Spleen (tissue), 11 donors: ENCODE results near the gene TMEM14A. TPM values are rescaled to one million over a fixed set of nuclear protein-coding genes. Genes with fewer than 3 reads are reported as not detected.

Experiments used
- DNase-seq: peaks from one replicate; pipeline ENCODE4 v3.0.0-alpha.2; 2020
- H3K27ac ChIP-seq, 8 donors: fragments of 200-600 bp; sonication (generic) in 7 of 8; 1 replicate in 4 of 8; 2 replicates in 4 of 8; pipeline versions ENCODE4 v1.5.0 to v1.8.0; 2016 to 2021; ENCODE audit warnings: inconsistent platforms in 4 of 8, mild to moderate bottlenecking in 4 of 8, moderate library complexity in 1 of 8
- H3K27me3 ChIP-seq, 7 donors: fragments of 200-600 bp; sonication (generic) in 6 of 7; replicated peaks in 1 of 7; 1 replicate in 4 of 7; 2 replicates in 3 of 7; pipeline versions ENCODE4 v1.5.0 to v1.8.0; 2016 to 2021; ENCODE audit warnings: inconsistent platforms in 3 of 7, mild to moderate bottlenecking in 1 of 7
- H3K36me3 ChIP-seq, 6 donors: fragments of 200-600 bp; sonication (generic) in 5 of 6; 1 replicate in 4 of 6; 2 replicates in 2 of 6; pipeline versions ENCODE4 v1.5.0 to v1.8.0; 2016 to 2021; ENCODE audit warnings: inconsistent platforms in 2 of 6
- H3K4me1 ChIP-seq, 6 donors: fragments of 200-600 bp; sonication (generic) in 5 of 6; 1 replicate in 3 of 6; 2 replicates in 3 of 6; pipeline versions ENCODE4 v1.5.0 to v1.8.0; 2016 to 2021; ENCODE audit warnings: inconsistent platforms in 3 of 6
- H3K4me3 ChIP-seq, 8 donors: fragments of 200-600 bp; sonication (generic) in 7 of 8; 1 replicate in 4 of 8; 2 replicates in 4 of 8; pipeline versions ENCODE4 v1.5.0 to v1.8.0; 2016 to 2021; ENCODE audit warnings: inconsistent platforms in 4 of 8, mild to moderate bottlenecking in 4 of 8, moderate library complexity in 2 of 8
- H3K9me3 ChIP-seq, 8 donors: fragments of 200-600 bp; sonication (generic) in 7 of 8; 1 replicate in 4 of 8; 2 replicates in 4 of 8; pipeline versions ENCODE4 v1.5.0 to v1.8.0; 2016 to 2021; ENCODE audit warnings: inconsistent platforms in 4 of 8
- CTCF ChIP-seq, 11 experiments: fragments of 200-600 bp in 7 of 11; fragments of 450-650 bp in 4 of 11; sonication (generic) in 4 of 11; IDR thresholded peaks in 8 of 11; conservative IDR thresholded peaks in 3 of 11; 1 replicate in 7 of 11; 2 replicates in 4 of 11; pipeline versions ENCODE4 v1.4.0 to v1.8.0; 2016 to 2021; ENCODE audit warnings: antibody characterized with exemption in 11 of 11, inconsistent platforms in 4 of 11, mild to moderate bottlenecking in 1 of 11
- POLR2A ChIP-seq, 3 donors: fragments of 450-650 bp; IDR thresholded peaks; one replicate each; pipeline ENCODE4 v1.5.1; 2017; ENCODE audit warnings: antibody characterized with exemption in 3 of 3, mild to moderate bottlenecking in 1 of 3
- POLR2AphosphoS5 ChIP-seq, 3 donors: sonication (generic); formaldehyde crosslinking; IDR thresholded peaks; one replicate each; pipeline ENCODE4 v1.5.1; 2017; ENCODE audit warnings: antibody characterized with exemption in 3 of 3
- WGBS, 5 donors: extraction: QIAGEN DNeasy Blood & Tissue Kit in 3 of 5; methylation state at CpG; one replicate each; pipeline versions ENCODE4 v1.1.5 to v1.1.7; 2013 to 2018; 5-methylcytosine and 5-hydroxymethylcytosine counted together
- intact Hi-C: fragments of 100-400 bp; cut with DNase I; formaldehyde crosslinking; loops from one replicate; pipeline ENCODE4 v1.15.0; 2023; ENCODE audit warnings: low total_unique reads
- polyA plus RNA-seq, 3 donors: library from polyadenylated mRNA; stranded (reverse); fragments of 200-250 nt; gene quantifications; one replicate each; pipeline ENCODE4 v1.2.1, GENCODE V29; 2013
- total RNA-seq, 7 donors: library from RNA; depleted of rRNA in 3 of 7; stranded (reverse); fragments of >200 nt in 3 of 7; fragmentation: NEBNext Ultra II Directional in 4 of 7; extraction: Animal tissue kit (Norgen Biotek cat#: 25700) in 4 of 7; gene quantifications; one replicate each; pipeline versions ENCODE4 v1.1.0 to v1.2.1, GENCODE V29; 2016 to 2021
- donor health status: healthy with polysubstance abuse.
- donor health status: DM: no; HTN: no; CAD: no; lungs with moderate emphysema.
- donor health status: DM: no; HTN: no; CAD: no.
- donor health status: Bipolar disorder and iron deficiency.
- donor health status: healthy.
- donor health status: DM: no; HTN: no; CAD: no.
- donor health status: DM: yes; HTN: yes; CAD: no.

Gene TMEM14A
- total and polyA plus RNA-seq, 10 donors = 7.5 to 20.3 (median 12.1) TPM

- peaks cover 8 to 53% (median 37%) of the 10 kb centered on the region in 6 donors for H3K4me1 ChIP-seq
- peak overlapping the region; percentile 37 to 76 (median 63) for H3K4me3 ChIP-seq
- peak; percentile 91 for DNase-seq
- H3K36me3 ChIP-seq = no peaks in the 10 kb centered on the region
- TF ChIP-seq POLR2AphosphoS5 (IDR thresholded peaks at IDR 0.05) (peak; percentile 87 to 98 (median 96)), POLR2A (IDR thresholded peaks at IDR 0.05) (peak in 2 of 3 donors; percentile 38 to 85), CTCF (IDR thresholded peaks at IDR 0.05 in 8 of 11, conservative IDR thresholded peaks at IDR 0.05 in 3 of 11) (no peak)
- 1 to 3% (median 2%) methylated on average over 36 to 53 of the region's 53 CpGs for WGBS, 5 donors
- intact Hi-C loops = loop anchor here (10.0 kb wide), 1 partner anchor 380 kb away; the partner anchor contains the start of gene MCM3
- H3K27me3 ChIP-seq = peaks cover 0 to 15% (median 0%) of the 10 kb centered on the region in 7 donors
- H3K9me3 ChIP-seq = no peaks in the 10 kb centered on the region
- H3K27ac ChIP-seq = peak overlapping the region; percentile 20 to 81 (median 71)
These were observed 6.5 kb upstream of the TMEM14A start for GRCh38 chr6:52664186-52664990.

GRCh38 chr6:52664991-52665686 is 5.8 kb upstream of the TMEM14A start:
- no peaks in the 10 kb centered on the region for H3K36me3 ChIP-seq
- peak overlapping the region in 6 of 8 donors; percentile 61 to 81 (median 72) for H3K27ac ChIP-seq
- H3K9me3 ChIP-seq = no peaks in the 10 kb centered on the region
- H3K4me3 ChIP-seq = peak overlapping the region; percentile 37 to 76 (median 63)
- peaks cover 8 to 54% (median 38%) of the 10 kb centered on the region in 6 donors for H3K4me1 ChIP-seq
- 73 to 86% (median 76%) methylated on average over 10 of the region's 10 CpGs for WGBS, 5 donors
- TF ChIP-seq CTCF (IDR thresholded peaks at IDR 0.05 in 8 of 11, conservative IDR thresholded peaks at IDR 0.05 in 3 of 11) (no peak), POLR2AphosphoS5 (IDR thresholded peaks at IDR 0.05) (no peak), POLR2A (IDR thresholded peaks at IDR 0.05) (no peak)
- intact Hi-C loops = loop anchor here (10.0 kb wide), 1 partner anchor 380 kb away; the partner anchor contains the start of gene MCM3
- peaks cover 0 to 15% (median 0%) of the 10 kb centered on the region in 7 donors for H3K27me3 ChIP-seq
- DNase-seq = no peak

GRCh38 chr6:52666071-52666470 is 4.8 kb upstream of the TMEM14A start:
- no peaks in the 10 kb centered on the region for H3K36me3 ChIP-seq
- H3K4me3 ChIP-seq = peak overlapping the region; percentile 10 to 76 (median 58)
- TF ChIP-seq CTCF (IDR thresholded peaks at IDR 0.05 in 8 of 11, conservative IDR thresholded peaks at IDR 0.05 in 3 of 11) (no peak), POLR2AphosphoS5 (IDR thresholded peaks at IDR 0.05) (no peak), POLR2A (IDR thresholded peaks at IDR 0.05) (no peak)
- intact Hi-C loops = loop anchor here (10.0 kb wide), 1 partner anchor 381 kb away; the partner anchor contains the start of gene MCM3
- 65 to 84% (median 77%) methylated on average over 2 of the region's 2 CpGs for WGBS, 5 donors
- H3K27me3 ChIP-seq = peaks cover 0 to 15% (median 0%) of the 10 kb centered on the region in 7 donors
- no peak for DNase-seq
- no peak overlapping the region for H3K27ac ChIP-seq
- peaks cover 15 to 64% (median 46%) of the 10 kb centered on the region in 6 donors for H3K4me1 ChIP-seq
- no peaks in the 10 kb centered on the region for H3K9me3 ChIP-seq
